HCT116 (cell line): ENCODE measurements around the gene ZNF618.

Experiments used
- ATF3 ChIP-seq: IDR thresholded peaks from 2 replicates; pipeline ENCODE4 v1.6.1; 2012
- CTCF ChIP-seq, 3 experiments: fragments of 200-600 bp in 1 of 3; sonication (generic) in 1 of 3; IDR thresholded peaks in 2 of 3; conservative IDR thresholded peaks in 1 of 3; 2 replicates each; pipeline ENCODE4 v1.5.1; 2012 to 2017; ENCODE audit warnings: low read depth in 2 of 3, low read length in 2 of 3, antibody characterized with exemption in 1 of 3, borderline replicate concordance in 1 of 3, control low read depth in 1 of 3, mild to moderate bottlenecking in 1 of 3, mixed read lengths in 1 of 3, mixed run types in 1 of 3, moderate library complexity in 1 of 3; ENCODE audit not compliant: insufficient read depth in 1 of 3
- EZH2 ChIP-seq: fragments of 200-600 bp; sonication (generic); IDR thresholded peaks from 2 replicates; pipeline ENCODE4 v1.6.1; 2017; ENCODE audit warnings: antibody characterized with exemption, mixed run types
- FOSL1 ChIP-seq: IDR thresholded peaks from 2 replicates; pipeline ENCODE4 v1.6.1; 2012; ENCODE audit warnings: low read depth
- POLR2A ChIP-seq: IDR thresholded peaks from 2 replicates; pipeline ENCODE4 v1.7.0; 2011; ENCODE audit warnings: borderline replicate concordance; ENCODE audit not compliant: insufficient read depth, insufficient read length; ENCODE audit errors: extremely low read depth
- POLR2AphosphoS5 ChIP-seq: IDR thresholded peaks from 2 replicates; pipeline ENCODE4 v1.6.1; 2011; ENCODE audit warnings: mild to moderate bottlenecking, low read depth, low read length, moderate library complexity
- SIN3A ChIP-seq: IDR thresholded peaks from 2 replicates; pipeline ENCODE4 v1.6.1; 2012; ENCODE audit warnings: low read depth
- SP1 ChIP-seq: IDR thresholded peaks from 2 replicates; pipeline ENCODE4 v1.6.1; 2012; ENCODE audit warnings: low read depth
- ZNF274 ChIP-seq: fragments of 200-500 bp; sonication (Bioruptor generic); IDR thresholded peaks from 2 replicates; pipeline ENCODE4 v1.6.1; 2014; ENCODE audit warnings: mild to moderate bottlenecking, low read depth, low read length, inconsistent platforms
- TF ChIP-seq, protein P1 (sequence below): IDR thresholded peaks from 2 replicates; pipeline ENCODE4 v1.6.1; 2012; ENCODE audit warnings: low read depth

DNA sequence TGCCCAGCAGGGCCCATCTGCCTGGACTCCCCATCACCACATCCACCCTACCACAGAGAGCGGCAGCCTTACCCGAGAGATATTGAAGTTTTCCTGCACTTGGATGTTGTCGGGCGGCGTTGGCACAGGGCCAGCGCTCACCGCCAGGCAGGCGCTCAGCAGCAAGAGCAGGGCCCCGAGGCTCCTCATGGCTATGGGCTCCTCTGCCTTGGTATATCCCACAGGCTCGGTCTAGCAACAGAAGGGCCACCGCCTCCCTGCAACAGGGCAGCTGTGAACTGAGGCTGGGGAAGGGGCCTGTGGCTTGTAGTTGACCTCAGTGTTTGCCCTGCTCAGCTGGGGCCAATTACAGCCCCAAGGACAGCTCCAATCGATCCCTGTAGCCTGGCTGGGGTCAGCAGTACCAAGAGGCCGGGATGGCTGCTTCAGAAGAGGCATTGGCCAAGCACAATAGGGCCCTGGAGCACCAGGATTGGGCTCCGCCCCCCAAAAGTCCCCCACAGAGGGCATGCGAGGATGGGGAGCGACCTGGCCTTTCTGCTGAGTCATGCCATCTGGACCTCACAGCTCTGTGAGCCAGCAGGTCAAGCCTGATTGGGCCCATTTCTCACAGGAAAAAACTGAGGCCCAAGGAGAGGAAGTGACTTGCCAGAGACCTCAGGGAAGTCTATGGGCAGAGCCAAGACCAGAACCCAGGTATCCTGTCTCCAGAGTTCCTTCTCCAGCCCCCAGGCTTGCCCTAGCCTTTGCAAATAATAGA is 202.1 kb downstream of the ZNF618 start, which contains the start of gene AMBP:
- TF ChIP-seq POLR2AphosphoS5 (no peak), CTCF (IDR thresholded peaks at IDR 0.05 in 2 of 3, conservative IDR thresholded peaks at IDR 0.05 in 1 of 3; ENCODE audit: borderline replicate concordance in 1 of 3, insufficient read depth in 1 of 3, low read depth in 2 of 3, low read length in 2 of 3) (no peak), EZH2 (no peak), FOSL1 (no peak), ATF3 (no peak), SIN3A (no peak), POLR2A (no peak), SP1 (no peak), ZNF274 (no peak)
- TF ChIP-seq, protein P1, sequence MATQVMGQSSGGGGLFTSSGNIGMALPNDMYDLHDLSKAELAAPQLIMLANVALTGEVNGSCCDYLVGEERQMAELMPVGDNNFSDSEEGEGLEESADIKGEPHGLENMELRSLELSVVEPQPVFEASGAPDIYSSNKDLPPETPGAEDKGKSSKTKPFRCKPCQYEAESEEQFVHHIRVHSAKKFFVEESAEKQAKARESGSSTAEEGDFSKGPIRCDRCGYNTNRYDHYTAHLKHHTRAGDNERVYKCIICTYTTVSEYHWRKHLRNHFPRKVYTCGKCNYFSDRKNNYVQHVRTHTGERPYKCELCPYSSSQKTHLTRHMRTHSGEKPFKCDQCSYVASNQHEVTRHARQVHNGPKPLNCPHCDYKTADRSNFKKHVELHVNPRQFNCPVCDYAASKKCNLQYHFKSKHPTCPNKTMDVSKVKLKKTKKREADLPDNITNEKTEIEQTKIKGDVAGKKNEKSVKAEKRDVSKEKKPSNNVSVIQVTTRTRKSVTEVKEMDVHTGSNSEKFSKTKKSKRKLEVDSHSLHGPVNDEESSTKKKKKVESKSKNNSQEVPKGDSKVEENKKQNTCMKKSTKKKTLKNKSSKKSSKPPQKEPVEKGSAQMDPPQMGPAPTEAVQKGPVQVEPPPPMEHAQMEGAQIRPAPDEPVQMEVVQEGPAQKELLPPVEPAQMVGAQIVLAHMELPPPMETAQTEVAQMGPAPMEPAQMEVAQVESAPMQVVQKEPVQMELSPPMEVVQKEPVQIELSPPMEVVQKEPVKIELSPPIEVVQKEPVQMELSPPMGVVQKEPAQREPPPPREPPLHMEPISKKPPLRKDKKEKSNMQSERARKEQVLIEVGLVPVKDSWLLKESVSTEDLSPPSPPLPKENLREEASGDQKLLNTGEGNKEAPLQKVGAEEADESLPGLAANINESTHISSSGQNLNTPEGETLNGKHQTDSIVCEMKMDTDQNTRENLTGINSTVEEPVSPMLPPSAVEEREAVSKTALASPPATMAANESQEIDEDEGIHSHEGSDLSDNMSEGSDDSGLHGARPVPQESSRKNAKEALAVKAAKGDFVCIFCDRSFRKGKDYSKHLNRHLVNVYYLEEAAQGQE, result no peak
